ENCODE results near the gene SENP7. TPM values are rescaled to one million over a fixed set of nuclear protein-coding genes. Genes with fewer than 3 reads are reported as not detected.

Gene SENP7
- polyA plus RNA-seq, 1 donor from 2014 or later = 273 TPM

DNA sequence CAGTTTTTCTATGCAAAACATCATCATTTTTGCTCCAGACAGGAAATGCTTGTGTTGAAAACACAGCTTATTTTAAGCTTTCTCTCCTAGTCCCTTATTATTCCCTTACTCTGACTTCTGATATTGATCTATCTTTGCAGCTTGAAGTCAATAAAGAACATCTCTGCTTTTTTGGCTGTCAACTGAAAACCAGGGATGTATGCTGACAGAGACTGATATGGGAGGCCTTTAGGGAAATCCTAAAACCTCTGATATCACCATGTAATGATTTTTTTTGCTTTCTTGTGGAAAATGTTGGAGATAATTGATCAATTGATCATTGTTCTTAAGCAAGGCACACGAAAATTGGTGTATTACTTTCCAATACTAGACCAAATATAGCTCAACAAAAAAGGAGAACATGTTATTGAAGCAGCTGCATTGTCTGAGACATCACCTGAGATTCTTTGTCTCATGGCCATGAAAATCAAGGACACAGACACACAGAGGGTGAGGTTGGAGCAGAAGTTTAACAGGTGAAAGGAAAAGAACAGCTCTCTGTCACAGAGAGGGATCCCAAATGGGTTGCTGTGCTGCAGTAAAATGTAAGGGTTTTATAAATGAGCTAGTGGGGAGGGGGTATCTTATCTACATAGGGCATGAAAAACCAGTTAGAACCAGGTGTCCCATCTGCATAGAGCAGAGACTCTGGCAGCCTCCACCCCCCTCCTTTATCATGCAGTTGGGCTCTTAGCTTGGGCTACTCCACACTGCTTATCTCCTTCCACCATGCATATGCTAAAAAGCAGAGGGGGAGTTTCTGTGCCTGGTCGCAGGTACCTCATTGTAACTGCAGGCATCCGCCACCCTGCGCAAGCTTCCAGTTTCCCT is 17.0 kb upstream of the SENP7 start:
- H3K4me3 ChIP-seq (ENCODE audit: low read length) = no peak overlapping the region
- no peak overlapping the region for H3K27ac ChIP-seq (ENCODE audit: low read length)
- no peak overlapping the region for H3K9ac ChIP-seq (ENCODE audit: low read length)

GRCh38 chr3:101527906-101528305 is 14.9 kb upstream of the SENP7 start:
- TF ChIP-seq, protein P1, sequence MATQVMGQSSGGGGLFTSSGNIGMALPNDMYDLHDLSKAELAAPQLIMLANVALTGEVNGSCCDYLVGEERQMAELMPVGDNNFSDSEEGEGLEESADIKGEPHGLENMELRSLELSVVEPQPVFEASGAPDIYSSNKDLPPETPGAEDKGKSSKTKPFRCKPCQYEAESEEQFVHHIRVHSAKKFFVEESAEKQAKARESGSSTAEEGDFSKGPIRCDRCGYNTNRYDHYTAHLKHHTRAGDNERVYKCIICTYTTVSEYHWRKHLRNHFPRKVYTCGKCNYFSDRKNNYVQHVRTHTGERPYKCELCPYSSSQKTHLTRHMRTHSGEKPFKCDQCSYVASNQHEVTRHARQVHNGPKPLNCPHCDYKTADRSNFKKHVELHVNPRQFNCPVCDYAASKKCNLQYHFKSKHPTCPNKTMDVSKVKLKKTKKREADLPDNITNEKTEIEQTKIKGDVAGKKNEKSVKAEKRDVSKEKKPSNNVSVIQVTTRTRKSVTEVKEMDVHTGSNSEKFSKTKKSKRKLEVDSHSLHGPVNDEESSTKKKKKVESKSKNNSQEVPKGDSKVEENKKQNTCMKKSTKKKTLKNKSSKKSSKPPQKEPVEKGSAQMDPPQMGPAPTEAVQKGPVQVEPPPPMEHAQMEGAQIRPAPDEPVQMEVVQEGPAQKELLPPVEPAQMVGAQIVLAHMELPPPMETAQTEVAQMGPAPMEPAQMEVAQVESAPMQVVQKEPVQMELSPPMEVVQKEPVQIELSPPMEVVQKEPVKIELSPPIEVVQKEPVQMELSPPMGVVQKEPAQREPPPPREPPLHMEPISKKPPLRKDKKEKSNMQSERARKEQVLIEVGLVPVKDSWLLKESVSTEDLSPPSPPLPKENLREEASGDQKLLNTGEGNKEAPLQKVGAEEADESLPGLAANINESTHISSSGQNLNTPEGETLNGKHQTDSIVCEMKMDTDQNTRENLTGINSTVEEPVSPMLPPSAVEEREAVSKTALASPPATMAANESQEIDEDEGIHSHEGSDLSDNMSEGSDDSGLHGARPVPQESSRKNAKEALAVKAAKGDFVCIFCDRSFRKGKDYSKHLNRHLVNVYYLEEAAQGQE (IDR thresholded peaks at IDR 0.05; ENCODE audit: borderline replicate concordance) = no peak
- TF ChIP-seq RAD21 (conservative IDR thresholded peaks at IDR 0.05) = no peak
- TF ChIP-seq EP300 (conservative IDR thresholded peaks at IDR 0.05; ENCODE audit: poor library complexity, severe bottlenecking) = no peak
- TF ChIP-seq EZH2 (IDR thresholded peaks at IDR 0.05; ENCODE audit: borderline replicate concordance, insufficient read depth, low read length, poor library complexity, severe bottlenecking) = no peak
- TF ChIP-seq TAF1 (IDR thresholded peaks at IDR 0.05; ENCODE audit: low read depth) = no peak
- TF ChIP-seq MXI1 (conservative IDR thresholded peaks at IDR 0.05; ENCODE audit: poor library complexity, severe bottlenecking) = no peak
- no peaks in the 10 kb centered on the region for H3F3A ChIP-seq (ENCODE audit: insufficient read depth, low read length, poor library complexity, severe bottlenecking)
- no peak overlapping the region for H2AFZ ChIP-seq (ENCODE audit: low read depth, low read length)
- H4K20me1 ChIP-seq (ENCODE audit: insufficient read depth) = no peaks in the 10 kb centered on the region
- H3K4me2 ChIP-seq (ENCODE audit: low read length) = no peak overlapping the region
- no peaks in the 10 kb centered on the region for H3K9me3 ChIP-seq (ENCODE audit: low read length)
- H3K4me3 ChIP-seq (ENCODE audit: low read length) = no peak overlapping the region
- H3K27ac ChIP-seq (ENCODE audit: low read length) = no peak overlapping the region
- H3K36me3 ChIP-seq (ENCODE audit: insufficient read depth, low read length) = no peaks in the 10 kb centered on the region
- no peaks in the 10 kb centered on the region for H3K27me3 ChIP-seq (ENCODE audit: insufficient read depth, low read depth, low read length)
- H3K9ac ChIP-seq (ENCODE audit: low read length) = no peak overlapping the region
- no peaks in the 10 kb centered on the region for H3K79me2 ChIP-seq (replicated peaks; ENCODE audit: insufficient read depth, low read length)
- no peaks in the 10 kb centered on the region for H3K9me2 ChIP-seq (ENCODE audit: insufficient read depth, low read length)

More for the DNA sequence above, 17.0 kb upstream of the SENP7 start:
- Histone ChIP-seq H3F3A (ENCODE audit: insufficient read depth, low read length, poor library complexity, severe bottlenecking) (no peaks in the 10 kb centered on the region), H4K20me1 (ENCODE audit: insufficient read depth) (no peaks in the 10 kb centered on the region), H3K36me3 (ENCODE audit: insufficient read depth, low read length) (no peaks in the 10 kb centered on the region), H3K27me3 (ENCODE audit: insufficient read depth, low read depth, low read length) (no peaks in the 10 kb centered on the region), H2AFZ (ENCODE audit: low read depth, low read length) (no peak overlapping the region), H3K9me3 (ENCODE audit: low read length) (no peaks in the 10 kb centered on the region), H3K9me2 (ENCODE audit: insufficient read depth, low read length) (no peaks in the 10 kb centered on the region), H3K4me2 (ENCODE audit: low read length) (no peak overlapping the region), H3K79me2 (replicated peaks; ENCODE audit: insufficient read depth, low read length) (no peaks in the 10 kb centered on the region)
- TF ChIP-seq SMC3 (conservative IDR thresholded peaks at IDR 0.05; ENCODE audit: poor library complexity) = no peak
- no peak for TF ChIP-seq RAD21 (conservative IDR thresholded peaks at IDR 0.05)
- no peak for TF ChIP-seq TAF1 (IDR thresholded peaks at IDR 0.05; ENCODE audit: low read depth)
- TF ChIP-seq, protein P1 (IDR thresholded peaks at IDR 0.05; ENCODE audit: borderline replicate concordance) = no peak
- no peak for TF ChIP-seq EZH2 (IDR thresholded peaks at IDR 0.05; ENCODE audit: borderline replicate concordance, insufficient read depth, low read length, poor library complexity, severe bottlenecking)
- no peak for TF ChIP-seq EP300 (conservative IDR thresholded peaks at IDR 0.05; ENCODE audit: poor library complexity, severe bottlenecking)
- no peak for TF ChIP-seq POLR2AphosphoS5 (IDR thresholded peaks at IDR 0.05)
- TF ChIP-seq CTCF (IDR thresholded peaks at IDR 0.05; ENCODE audit: poor library complexity, severe bottlenecking) = no peak
- no peak for TF ChIP-seq MXI1 (conservative IDR thresholded peaks at IDR 0.05; ENCODE audit: poor library complexity, severe bottlenecking)

All from neural cell (in vitro differentiated cells).